Fibroblast of skin of right quadriceps (primary cell): ENCODE measurements around the gene ZNF408.
A peak's percentile ranks its signal among the peaks of the same experiment; 100 is the strongest.
"Not testable (repeated sequence)": the region's sequence is repeated elsewhere in the genome, so short reads cannot be mapped to it uniquely, and the experiment has no call there.

ENCODE experiments used
- DNase-seq: peaks from one replicate; pipeline ENCODE4 v3.0.0-alpha.2; 2013

ZNF408 gene

GRCh38 chr11:46700241-46701077, at the start of gene ZNF408, which contains the start of gene ARHGAP1:
Gene ZNF408 (plus strand): TSS chr11:46701031. CDS start chr11:46701048, 17 bp downstream.
Gene ARHGAP1 (minus strand): TSS chr11:46700619. CDS start chr11:46696107, 4,512 bp downstream.
- peak; percentile 98 for DNase-seq

GRCh38 chr11:46655631-46656030, 45.2 kb upstream of the ZNF408 start:
- DNase-seq, result no peak

- DNase-seq, result no peak
Observed at GRCh38 chr11:46657186-46657585, 43.6 kb upstream of the ZNF408 start.

GRCh38 chr11:46658259-46658658, 42.6 kb upstream of the ZNF408 start:
- DNase-seq, result peak; percentile 45

- DNase-seq, result peak; percentile 32
Observed at GRCh38 chr11:46659908-46660307, 40.9 kb upstream of the ZNF408 start.

- DNase-seq, result no peak
Observed at GRCh38 chr11:46661836-46662235, 39.0 kb upstream of the ZNF408 start.

- no peak for DNase-seq
Observed at GRCh38 chr11:46662366-46662765, 38.5 kb upstream of the ZNF408 start.

- DNase-seq, result no peak
Observed at GRCh38 chr11:46663277-46663940, 37.4 kb upstream of the ZNF408 start.

GRCh38 chr11:46664612-46665011, 36.2 kb upstream of the ZNF408 start:
- no peak for DNase-seq

- no peak for DNase-seq
Observed at GRCh38 chr11:46665356-46665755, 35.5 kb upstream of the ZNF408 start.

GRCh38 chr11:46666516-46666915, 34.3 kb upstream of the ZNF408 start:
- DNase-seq, result no peak

GRCh38 chr11:46667043-46667481, 33.8 kb upstream of the ZNF408 start:
- no peak for DNase-seq

- DNase-seq, result no peak
Observed at GRCh38 chr11:46668480-46669085, 32.2 kb upstream of the ZNF408 start.

- no peak for DNase-seq
Observed at GRCh38 chr11:46669711-46670139, 31.1 kb upstream of the ZNF408 start.

- DNase-seq, result not testable (repeated sequence)
Observed at GRCh38 chr11:46670521-46670920, 30.3 kb upstream of the ZNF408 start.

GRCh38 chr11:46671958-46672315, 28.9 kb upstream of the ZNF408 start:
- no peak for DNase-seq

GRCh38 chr11:46672381-46672839, 28.4 kb upstream of the ZNF408 start:
- no peak for DNase-seq

- DNase-seq, result no peak
Observed at GRCh38 chr11:46673713-46674462, 26.9 kb upstream of the ZNF408 start.

- no peak for DNase-seq
Observed at GRCh38 chr11:46674463-46675287, 26.2 kb upstream of the ZNF408 start.

GRCh38 chr11:46675288-46675851, 25.5 kb upstream of the ZNF408 start:
- peak; percentile 32 for DNase-seq

- no peak for DNase-seq
Observed at GRCh38 chr11:46675949-46676348, 24.9 kb upstream of the ZNF408 start.
